ENCODE data around the gene PACS1.
A peak's percentile ranks its signal among the peaks of the same experiment; 100 is the strongest.
"Not testable (repeated sequence)": the region's sequence is repeated elsewhere in the genome, so short reads cannot be mapped to it uniquely, and the experiment has no call there.

The PACS1 gene

DNA sequence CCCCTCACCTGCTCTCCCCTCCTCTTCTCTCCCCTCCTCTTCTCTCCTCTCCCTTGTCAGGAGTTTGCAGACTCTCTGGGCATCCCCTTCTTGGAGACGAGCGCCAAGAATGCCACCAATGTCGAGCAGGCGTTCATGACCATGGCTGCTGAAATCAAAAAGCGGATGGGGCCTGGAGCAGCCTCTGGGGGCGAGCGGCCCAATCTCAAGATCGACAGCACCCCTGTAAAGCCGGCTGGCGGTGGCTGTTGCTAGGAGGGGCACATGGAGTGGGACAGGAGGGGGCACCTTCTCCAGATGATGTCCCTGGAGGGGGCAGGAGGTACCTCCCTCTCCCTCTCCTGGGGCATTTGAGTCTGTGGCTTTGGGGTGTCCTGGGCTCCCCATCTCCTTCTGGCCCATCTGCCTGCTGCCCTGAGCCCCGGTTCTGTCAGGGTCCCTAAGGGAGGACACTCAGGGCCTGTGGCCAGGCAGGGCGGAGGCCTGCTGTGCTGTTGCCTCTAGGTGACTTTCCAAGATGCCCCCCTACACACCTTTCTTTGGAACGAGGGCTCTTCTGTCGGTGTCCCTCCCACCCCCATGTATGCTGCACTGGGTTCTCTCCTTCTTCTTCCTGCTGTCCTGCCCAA, 206.0 kb downstream of the PACS1 start:
- no peak for DNase-seq (ENCODE audit: low read depth)

DNA sequence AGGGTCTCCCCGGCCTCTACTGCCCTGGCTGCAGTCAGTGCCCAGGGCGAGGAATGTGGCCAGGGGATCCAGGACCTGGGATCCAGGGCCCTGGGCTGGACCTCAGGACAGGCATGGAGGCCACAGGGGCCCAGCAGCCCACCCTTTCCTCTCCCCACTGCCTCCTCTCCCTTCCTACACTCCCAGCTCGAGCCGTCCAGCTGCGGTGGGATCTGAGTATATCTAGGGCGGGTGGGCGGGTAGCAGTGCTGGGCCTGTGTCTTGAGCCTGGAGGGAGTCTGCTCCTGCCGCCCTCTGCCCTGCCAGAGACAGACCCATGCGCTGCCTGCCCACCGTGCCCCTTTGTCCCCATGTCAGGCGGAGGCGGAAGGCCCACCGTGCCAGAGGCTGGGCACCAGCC, 206.5 kb downstream of the PACS1 start:
- not testable (repeated sequence) for DNase-seq (ENCODE audit: low read depth)

GRCh38 chr11:66277064-66277463, 207.0 kb downstream of the PACS1 start:
- not testable (repeated sequence) for DNase-seq (ENCODE audit: low read depth)

DNA sequence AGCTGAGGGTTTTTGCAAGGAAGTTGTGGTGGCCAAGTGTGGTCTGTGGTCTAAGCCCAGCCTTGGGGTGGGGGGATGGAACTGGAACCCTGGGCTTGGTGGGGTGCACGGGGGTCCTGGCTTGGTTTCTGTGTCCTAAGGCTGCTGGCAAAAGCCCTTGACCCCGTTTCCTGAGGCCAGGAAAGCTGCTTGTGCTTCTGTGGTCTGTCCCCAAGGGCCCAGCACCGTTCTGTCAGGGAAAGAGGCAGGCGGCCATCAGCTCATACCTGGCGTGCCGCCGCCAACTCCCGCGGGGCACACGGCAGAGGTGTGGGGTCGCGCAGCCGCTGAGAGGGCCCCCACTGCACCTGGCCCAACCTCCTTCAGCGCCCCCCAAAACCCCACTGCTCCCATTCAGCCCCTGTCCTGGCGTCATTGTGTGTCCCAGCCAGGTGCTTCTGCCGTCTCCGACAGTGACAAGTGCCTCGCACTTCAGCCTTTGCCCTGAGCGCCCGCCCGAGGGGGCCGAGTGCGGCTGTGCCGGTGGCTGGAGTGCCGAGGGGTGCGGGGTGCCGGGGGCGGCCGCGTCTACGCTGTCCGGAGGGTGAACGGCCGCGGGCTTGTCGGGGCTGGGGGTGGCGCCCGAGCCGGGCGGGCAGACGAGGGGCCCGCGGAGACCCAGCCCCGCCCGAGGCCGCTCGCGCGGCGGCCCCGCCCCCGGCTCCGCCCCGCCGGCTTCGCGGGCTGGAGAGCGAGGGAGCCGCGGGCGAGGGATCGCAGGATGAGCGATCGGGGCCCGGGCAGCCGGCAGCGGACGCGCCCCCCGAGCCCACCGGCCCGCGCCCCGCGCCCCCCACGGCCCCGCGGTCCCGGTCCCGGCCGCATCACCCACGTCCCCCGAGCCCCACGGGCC, 207.6 kb downstream of the PACS1 start, which contains the start of gene CNIH2:
Gene CNIH2 (plus strand): TSS at position 705 of the 892 bp plus-strand sequence. CDS start 282 bp downstream, outside the sequence.
- no peak for DNase-seq (ENCODE audit: low read depth)

DNA sequence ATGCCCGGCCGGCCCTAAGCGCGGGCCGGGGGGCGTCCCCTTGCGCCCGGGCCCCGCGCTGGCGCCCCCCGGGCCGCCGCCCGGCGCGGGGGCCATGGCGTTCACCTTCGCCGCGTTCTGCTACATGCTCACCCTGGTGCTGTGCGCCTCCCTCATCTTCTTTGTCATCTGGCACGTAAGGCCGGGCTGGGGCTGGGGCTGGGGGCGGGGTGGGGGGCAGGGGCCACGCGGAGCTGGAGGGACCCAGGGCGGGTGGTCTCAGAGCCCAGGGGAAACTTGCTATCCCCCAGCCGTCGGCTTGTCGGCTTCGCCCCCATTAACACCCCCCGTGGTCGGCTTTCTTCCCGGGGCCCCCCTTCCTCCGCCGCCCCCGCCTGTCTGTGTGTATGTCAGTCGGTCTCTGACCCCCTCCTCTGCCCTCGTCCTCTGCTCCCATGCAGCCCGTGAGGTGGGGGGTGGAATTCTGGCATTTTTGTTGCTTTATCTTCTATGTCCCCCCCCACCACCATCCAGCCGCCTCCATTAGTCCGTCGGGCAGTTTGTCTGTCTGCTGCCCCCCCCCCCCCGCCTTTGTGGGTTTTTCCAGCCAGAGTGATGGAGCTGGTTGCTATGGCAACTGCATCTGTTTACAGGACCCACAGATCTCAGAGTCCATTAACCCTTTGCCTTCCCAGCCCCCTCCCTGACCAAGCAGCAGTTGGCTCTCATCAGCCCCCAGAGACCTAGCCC, 208.5 kb downstream of the PACS1 start:
- no peak for DNase-seq (ENCODE audit: low read depth)

- DNase-seq (ENCODE audit: low read depth), result no peak
Observed at GRCh38 chr11:66279092-66279734, 209.1 kb downstream of the PACS1 start.

GRCh38 chr11:66280428-66280827, 210.4 kb downstream of the PACS1 start:
- DNase-seq (ENCODE audit: low read depth), result no peak

DNA sequence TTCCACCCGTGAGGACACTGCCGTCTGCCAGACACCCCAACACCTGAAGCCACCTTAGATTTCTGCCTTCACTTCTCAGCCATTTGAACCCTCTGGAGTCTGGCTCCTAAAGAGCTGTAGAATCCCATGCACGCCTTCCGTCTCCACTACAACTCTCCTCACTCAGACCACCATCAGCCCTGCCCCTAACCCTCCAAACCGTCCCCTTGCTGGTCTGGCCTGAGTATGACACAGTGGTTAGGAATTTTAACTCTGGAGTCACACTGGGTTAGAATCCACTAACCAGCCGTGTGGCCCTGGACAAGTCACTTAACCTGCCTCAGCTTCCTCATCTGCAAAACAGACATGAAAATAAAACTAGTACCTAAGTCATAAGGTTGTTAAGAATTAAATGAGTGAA, 210.9 kb downstream of the PACS1 start:
- no peak for DNase-seq (ENCODE audit: low read depth)

DNA sequence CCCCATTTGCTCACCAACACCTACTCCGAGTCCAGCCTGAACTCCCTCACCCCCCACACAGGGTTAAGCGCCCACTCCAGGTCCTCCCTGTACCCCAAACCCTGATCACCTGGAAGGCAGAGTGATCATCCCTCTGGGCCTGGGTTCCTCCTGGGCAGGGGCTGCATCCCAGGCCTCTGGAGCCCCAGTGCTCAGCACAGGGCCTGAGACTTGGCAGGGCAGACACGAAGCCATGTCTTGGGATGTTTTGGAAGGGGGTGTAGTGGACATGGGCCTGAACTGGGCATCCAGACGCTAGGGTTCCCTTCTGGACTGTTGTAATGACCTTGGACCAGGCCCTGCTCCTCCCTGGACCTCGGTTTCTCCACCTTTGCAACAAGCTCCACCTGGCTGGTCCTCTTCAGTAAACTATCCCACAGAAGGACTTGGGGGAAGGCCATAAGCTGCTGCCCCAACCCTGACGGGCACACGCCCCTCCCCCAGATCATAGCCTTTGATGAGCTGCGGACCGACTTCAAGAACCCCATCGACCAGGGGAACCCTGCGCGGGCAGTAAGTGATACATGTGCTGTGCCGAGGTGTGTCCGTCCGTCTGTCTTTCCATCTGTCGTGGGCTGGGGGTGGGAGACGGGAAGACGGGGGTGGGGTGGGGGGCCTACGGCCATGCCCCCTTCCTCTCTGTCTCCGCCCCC, 211.8 kb downstream of the PACS1 start:
- no peak for DNase-seq (ENCODE audit: low read depth)

DNA sequence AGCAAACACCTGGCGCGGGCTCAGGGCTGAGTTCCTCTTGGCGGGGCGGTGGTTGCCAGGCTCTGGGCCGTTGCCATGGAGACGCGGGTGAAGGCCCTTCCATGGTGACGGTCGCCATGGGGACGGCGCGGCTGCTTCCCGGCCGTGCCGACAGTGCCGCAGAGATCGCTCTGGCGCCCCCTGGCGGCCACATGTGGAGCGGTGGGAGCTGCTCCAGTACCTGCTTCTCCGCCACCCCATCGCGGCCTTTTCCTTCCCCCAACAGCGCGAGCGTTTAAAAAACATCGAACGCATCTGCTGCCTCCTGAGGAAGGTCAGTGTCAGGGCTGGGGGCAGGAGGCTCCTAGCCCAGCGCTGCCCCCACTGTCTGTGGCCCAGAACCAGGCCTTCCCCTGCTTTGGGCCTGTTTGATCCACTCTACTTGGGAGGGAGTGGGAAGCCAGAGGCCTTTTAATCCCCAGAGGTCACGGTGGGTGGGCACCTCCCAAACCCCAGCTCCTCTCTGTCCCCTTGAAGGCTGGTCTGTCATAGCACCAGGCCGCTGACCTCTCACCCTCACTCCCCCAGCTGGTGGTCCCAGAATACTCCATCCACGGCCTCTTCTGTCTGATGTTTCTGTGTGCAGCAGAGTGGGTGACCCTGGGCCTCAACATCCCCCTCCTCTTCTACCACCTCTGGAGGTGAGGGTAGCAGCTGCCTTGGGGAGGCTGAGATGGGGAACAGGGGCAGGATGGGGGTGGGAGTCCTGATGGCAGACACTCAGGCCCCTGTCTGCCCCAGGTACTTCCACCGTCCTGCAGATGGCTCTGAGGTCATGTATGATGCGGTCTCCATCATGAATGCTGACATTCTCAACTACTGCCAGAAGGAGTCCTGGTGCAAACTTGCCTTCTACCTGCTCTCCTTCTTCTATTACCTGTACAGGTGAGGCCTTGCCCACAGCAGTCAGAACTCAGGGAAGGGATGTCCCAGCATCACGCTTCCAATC, 212.7 kb downstream of the PACS1 start:
- DNase-seq (ENCODE audit: low read depth), result peak; percentile 99

DNA sequence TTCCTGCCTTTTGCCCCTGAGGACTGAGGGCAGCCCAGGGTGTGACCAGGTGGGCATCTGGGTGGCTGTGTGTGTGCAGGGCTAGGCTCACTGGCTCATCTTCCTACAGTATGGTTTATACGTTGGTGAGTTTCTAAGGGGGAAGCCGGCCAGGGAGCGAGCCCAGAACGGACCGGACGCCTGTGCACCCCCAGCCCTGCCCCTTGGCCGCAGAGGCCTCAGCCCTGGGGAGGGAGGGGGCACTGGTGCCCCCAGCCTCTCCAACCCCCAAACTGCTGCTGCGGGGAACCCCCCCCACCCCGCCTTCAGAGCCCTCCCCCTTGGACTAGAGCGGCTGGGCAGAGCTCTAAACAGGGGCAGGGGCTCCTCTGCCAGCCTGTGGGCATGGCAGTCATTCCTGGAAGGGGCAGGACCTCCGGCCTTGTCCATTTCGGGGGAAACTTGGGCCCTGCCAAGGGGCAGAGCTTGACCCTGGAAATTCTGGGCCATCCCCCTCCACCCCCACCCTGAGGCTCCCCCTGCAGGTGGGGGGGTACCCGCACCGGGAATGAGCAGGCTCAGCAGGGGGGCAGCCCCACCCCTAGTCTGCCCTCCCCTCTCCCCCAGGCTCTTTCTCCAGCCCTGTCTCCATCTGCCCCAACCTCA, 213.5 kb downstream of the PACS1 start:
- no peak for DNase-seq (ENCODE audit: low read depth)

GRCh38 chr11:66284526-66285078, 214.5 kb downstream of the PACS1 start:
- no peak for DNase-seq (ENCODE audit: low read depth)

DNA sequence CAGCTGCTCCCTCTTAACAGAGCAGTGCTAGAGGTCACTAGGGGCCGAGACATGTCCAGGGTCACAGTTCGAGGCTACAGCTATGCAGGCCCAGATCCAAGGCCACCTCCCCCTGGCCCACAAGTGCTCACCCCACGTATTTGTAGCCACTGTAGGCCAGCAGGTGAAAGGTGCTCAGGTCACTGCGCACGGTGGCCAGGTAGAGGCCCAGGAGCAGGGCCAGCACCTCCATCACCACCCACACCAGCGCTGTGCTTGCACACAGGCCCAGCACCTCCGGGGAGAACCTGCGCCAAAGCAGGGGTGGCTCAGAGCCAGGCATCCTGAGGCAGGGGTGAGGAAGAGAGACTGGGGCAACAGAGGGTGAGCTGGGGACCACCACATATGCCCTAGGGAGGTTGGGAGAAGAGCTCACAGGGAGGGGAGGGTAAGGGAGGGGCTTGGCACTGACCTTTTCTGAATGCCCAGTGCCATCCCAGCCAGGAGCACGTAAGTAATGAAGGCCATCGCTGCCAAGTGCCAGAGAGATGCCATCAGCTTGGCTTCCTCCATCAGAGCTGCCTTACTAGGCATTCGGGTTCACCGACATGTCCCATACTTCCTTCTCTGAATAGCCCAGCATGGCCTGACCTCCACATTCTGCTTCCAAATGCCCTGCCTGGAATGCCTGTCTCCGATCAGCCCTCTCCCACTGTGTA, 215.3 kb downstream of the PACS1 start:
- no peak for DNase-seq (ENCODE audit: low read depth)

GRCh38 chr11:66286699-66287098, 216.6 kb downstream of the PACS1 start:
- no peak for DNase-seq (ENCODE audit: low read depth)

- DNase-seq (ENCODE audit: low read depth), result no peak
Observed at GRCh38 chr11:66287211-66287888, 217.3 kb downstream of the PACS1 start.

DNA sequence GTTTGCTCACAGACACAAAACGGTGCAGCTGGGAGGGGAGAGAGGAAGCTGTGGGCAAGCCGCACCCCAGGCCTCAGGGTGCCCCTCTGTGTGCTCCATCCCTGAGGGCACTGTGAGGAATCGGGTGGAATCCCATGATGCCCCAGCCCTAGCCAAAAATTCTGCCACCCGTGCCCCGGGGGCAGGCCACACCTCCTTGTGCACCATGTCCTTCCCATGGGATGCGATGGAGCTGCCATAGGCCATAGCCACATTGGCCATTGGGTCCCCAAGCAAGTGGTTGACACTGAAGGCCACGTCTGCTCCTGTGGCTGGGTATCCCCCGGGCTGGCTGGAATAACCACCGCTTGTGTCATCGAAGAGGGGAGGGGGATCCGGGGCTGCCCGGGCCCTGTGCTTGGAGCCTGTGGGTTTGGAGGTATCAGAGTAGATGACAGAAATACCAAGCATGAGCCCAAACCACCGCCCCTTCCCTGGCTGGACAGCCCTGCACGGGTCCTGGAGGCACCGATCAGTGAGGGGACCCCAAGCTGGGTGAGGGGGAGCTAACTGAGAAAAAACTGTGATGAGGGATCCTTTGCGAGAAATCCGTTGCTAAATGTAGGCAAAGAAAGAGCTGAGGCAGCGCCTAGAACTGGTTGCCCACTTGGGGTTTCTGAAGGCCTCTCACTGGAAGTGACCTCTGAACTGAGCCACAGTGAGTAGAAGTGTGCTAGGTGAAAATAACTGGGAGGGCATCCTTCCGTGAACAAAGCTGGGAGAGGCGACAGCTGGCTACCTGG, 218.0 kb downstream of the PACS1 start:
- no peak for DNase-seq (ENCODE audit: low read depth)
